H9 (cell line): Measurements from ENCODE around the gene RADIL. TPM values are rescaled to one million over a fixed set of nuclear protein-coding genes. Genes with fewer than 3 reads are reported as not detected.

Experiments used
- DNase-seq: peaks from one replicate; pipeline ENCODE4 v3.0.0-alpha.2; 2017
- H2AFZ ChIP-seq: one replicate; pipeline ENCODE4 v1.6.1; 2013; ENCODE audit warnings: mild to moderate bottlenecking, low read length, control low read depth, moderate library complexity
- H2AK5ac ChIP-seq: 2 replicates; pipeline ENCODE4 v1.6.1; 2013; ENCODE audit warnings: low read length, control low read depth, mixed read lengths; ENCODE audit not compliant: insufficient read length
- H2BK120ac ChIP-seq: one replicate; pipeline ENCODE4 v1.6.1; 2013; ENCODE audit warnings: low read depth, mild to moderate bottlenecking, low read length, control low read depth, inconsistent platforms; ENCODE audit not compliant: poor library complexity, severe bottlenecking
- H2BK12ac ChIP-seq: 2 replicates; pipeline ENCODE4 v1.6.1; 2013; ENCODE audit warnings: low read length, control low read depth, mixed read lengths, low read depth; ENCODE audit not compliant: insufficient read length
- H2BK15ac ChIP-seq: 2 replicates; pipeline ENCODE4 v1.6.1; 2013; ENCODE audit warnings: low read depth, low read length, control low read depth
- H2BK20ac ChIP-seq: one replicate; pipeline ENCODE4 v1.6.1; 2013; ENCODE audit warnings: low read depth, mild to moderate bottlenecking, low read length, control low read depth, inconsistent platforms; ENCODE audit not compliant: poor library complexity, severe bottlenecking
- H2BK5ac ChIP-seq: 2 replicates; pipeline ENCODE4 v1.6.1; 2013; ENCODE audit warnings: low read length, control low read depth, mixed read lengths; ENCODE audit not compliant: insufficient read length
- H3K14ac ChIP-seq: 2 replicates; pipeline ENCODE4 v1.6.1; 2013; ENCODE audit warnings: low read length, control low read depth; ENCODE audit not compliant: insufficient read depth
- H3K18ac ChIP-seq: 2 replicates; pipeline ENCODE4 v1.6.1; 2013; ENCODE audit warnings: low read depth, mild to moderate bottlenecking, mixed read lengths, low read length, control low read depth; ENCODE audit not compliant: insufficient read length
- H3K23ac ChIP-seq: 2 replicates; pipeline ENCODE4 v1.6.1; 2013; ENCODE audit warnings: low read length, control low read depth, mixed read lengths, low read depth; ENCODE audit not compliant: insufficient read length
- H3K23me2 ChIP-seq: 2 replicates; pipeline ENCODE4 v1.6.1; 2013; ENCODE audit warnings: low read depth, mild to moderate bottlenecking, mixed read lengths, low read length, control low read depth; ENCODE audit not compliant: insufficient read length, poor library complexity, severe bottlenecking
- H3K27ac ChIP-seq: 2 replicates; pipeline ENCODE4 v1.5.1; 2013; ENCODE audit warnings: low read length, control low read depth, mixed read lengths, low read depth; ENCODE audit not compliant: insufficient read length
- H3K27me3 ChIP-seq: 2 replicates; pipeline ENCODE4 v1.6.1; 2013; ENCODE audit warnings: low read length, control low read depth, inconsistent platforms; ENCODE audit not compliant: insufficient read depth
- H3K4ac ChIP-seq: 2 replicates; pipeline ENCODE4 v1.6.1; 2013; ENCODE audit warnings: low read depth, mild to moderate bottlenecking, control low read depth, inconsistent platforms, low read length, moderate library complexity
- H3K4me1 ChIP-seq: 2 replicates; pipeline ENCODE4 v1.6.1; 2013; ENCODE audit warnings: low read length, control low read depth, inconsistent platforms; ENCODE audit not compliant: insufficient read depth
- H3K4me2 ChIP-seq: 2 replicates; pipeline ENCODE4 v1.6.1; 2013; ENCODE audit warnings: low read length, control low read depth, mixed read lengths; ENCODE audit not compliant: insufficient read length, insufficient read depth
- H3K56ac ChIP-seq: 2 replicates; pipeline ENCODE4 v1.6.1; 2013; ENCODE audit warnings: low read depth, mild to moderate bottlenecking, mixed read lengths, low read length, control low read depth; ENCODE audit not compliant: insufficient read length
- H3K79me1 ChIP-seq: 2 replicates; pipeline ENCODE4 v1.6.1; 2013; ENCODE audit warnings: low read depth, mild to moderate bottlenecking, moderate library complexity, low read length, control low read depth, inconsistent platforms; ENCODE audit not compliant: insufficient read depth, poor library complexity, severe bottlenecking
- H3K79me2 ChIP-seq: 2 replicates; pipeline ENCODE4 v1.6.1; 2013; ENCODE audit warnings: low read length, control low read depth, inconsistent platforms; ENCODE audit not compliant: insufficient read depth
- H3K9ac ChIP-seq: 2 replicates; pipeline ENCODE4 v1.6.1; 2013; ENCODE audit warnings: low read length, control low read depth, mixed read lengths; ENCODE audit not compliant: insufficient read length; ENCODE audit errors: extremely low read depth
- H3K9me3 ChIP-seq: one replicate; pipeline ENCODE4 v1.6.1; 2013; ENCODE audit warnings: low read depth, low read length, inconsistent platforms; ENCODE audit not compliant: control insufficient read depth
- H3T11ph ChIP-seq: one replicate; pipeline ENCODE4 v1.6.1; 2013; ENCODE audit warnings: mild to moderate bottlenecking, low read length, control low read depth, inconsistent platforms
- H4K20me1 ChIP-seq: one replicate; pipeline ENCODE4 v1.6.1; 2013; ENCODE audit not compliant: control insufficient read depth, insufficient read length, insufficient read depth
- H4K5ac ChIP-seq: 2 replicates; pipeline ENCODE4 v1.6.1; 2013; ENCODE audit warnings: low read depth, mild to moderate bottlenecking, mixed read lengths, low read length, control low read depth; ENCODE audit not compliant: insufficient read length
- H4K8ac ChIP-seq: replicated peaks from 2 replicates; pipeline ENCODE4 v1.6.1; 2013; ENCODE audit warnings: low read length, control low read depth, mixed read lengths, low read depth; ENCODE audit not compliant: insufficient read length
- H4K91ac ChIP-seq: 2 replicates; pipeline ENCODE4 v1.6.1; 2013; ENCODE audit warnings: low read depth, mild to moderate bottlenecking, moderate library complexity, mixed read lengths, low read length, control low read depth; ENCODE audit not compliant: insufficient read length
- H3K27ac Mint-ChIP-seq, 3 experiments: 2 replicates in 2 of 3; 3 replicates in 1 of 3; pipeline ENCODE4 v1.8.0; 2020 to 2021; ENCODE audit warnings: mixed read lengths in 3 of 3, mild to moderate bottlenecking in 1 of 3, moderate library complexity in 1 of 3
- H3K27me3 Mint-ChIP-seq: 2 replicates; pipeline ENCODE4 v1.8.0; 2021; ENCODE audit warnings: low read depth, mild to moderate bottlenecking, moderate library complexity, mixed read lengths
- H3K36me3 Mint-ChIP-seq, 3 experiments: 2 replicates in 2 of 3; 3 replicates in 1 of 3; pipeline ENCODE4 v1.8.0; 2020 to 2021; ENCODE audit warnings: low read depth in 3 of 3, mixed read lengths in 3 of 3; ENCODE audit not compliant: insufficient read depth in 1 of 3
- H3K4me1 Mint-ChIP-seq, 2 experiments: 2 replicates each; pipeline ENCODE4 v1.8.0; 2020; ENCODE audit warnings: mixed read lengths in 2 of 2
- H3K4me3 Mint-ChIP-seq, 2 experiments: 2 replicates in 1 of 2; 3 replicates in 1 of 2; pipeline ENCODE4 v1.8.0; 2020 to 2021; ENCODE audit warnings: mild to moderate bottlenecking in 2 of 2, mixed read lengths in 2 of 2, moderate library complexity in 1 of 2
- H3K9me3 Mint-ChIP-seq, 2 experiments: 2 replicates in 1 of 2; 3 replicates in 1 of 2; pipeline ENCODE4 v1.8.0; 2020; ENCODE audit warnings: mild to moderate bottlenecking in 2 of 2, mixed read lengths in 2 of 2, moderate library complexity in 1 of 2
- CTCF ChIP-seq: fragments of 200-600 bp; sonication (generic); conservative IDR thresholded peaks from 3 replicates; pipeline ENCODE4 v1.8.0; 2021; ENCODE audit warnings: antibody characterized with exemption, mild to moderate bottlenecking
- WGBS: extraction: QIAGEN DNeasy Blood & Tissue Kit; methylation state at CpG from one replicate; pipeline ENCODE4 v1.1.7; 2013; ENCODE audit warnings: missing lambda C conversion rate, low lambda C conversion rate, mixed read lengths; ENCODE audit not compliant: insufficient read length; ENCODE audit errors: extremely low coverage; 5-methylcytosine and 5-hydroxymethylcytosine counted together
- total RNA-seq: library from RNA; stranded (reverse); gene quantifications from 2 replicates; pipeline ENCODE4 v1.2.1, GENCODE V29; 2021

Gene RADIL
- total RNA-seq, 1 experiment from 2014 or later, result 4.7 TPM

GRCh38 chr7:4809666-4810065, 73.8 kb downstream of the RADIL start:
- Mint-ChIP-seq H3K4me1 (peaks cover 0 to 13% of the 10 kb centered on the region in 2 experiments; a peak in 3 of 4 replicates), H3K36me3 (peaks cover 0 to 10% (median 0%) of the 10 kb centered on the region in 3 experiments; a peak in 2 of 7 replicates), H3K9me3 (peaks cover 1 to 6% of the 10 kb centered on the region in 2 experiments; a peak in 2 of 5 replicates), H3K27me3 (peaks cover 13% of the 10 kb centered on the region), H3K4me3 (no peak overlapping the region), H3K27ac (no peak overlapping the region)
- Histone ChIP-seq H2AK5ac (no peak overlapping the region), H2BK12ac (no peak overlapping the region), H3K27me3 (no peaks in the 10 kb centered on the region), H3K4me2 (no peak overlapping the region), H3K4me1 (no peaks in the 10 kb centered on the region), H3K9ac (no peak overlapping the region), H3T11ph (no peak overlapping the region), H2AFZ (no peak overlapping the region), H3K18ac (no peak overlapping the region), H4K5ac (no peak overlapping the region), H4K91ac (no peak overlapping the region), H3K27ac (no peak overlapping the region), H2BK20ac (no peak overlapping the region), H4K20me1 (no peaks in the 10 kb centered on the region), H3K4ac (no peak overlapping the region), H3K56ac (no peak overlapping the region), H4K8ac (no peak overlapping the region), H3K14ac (no peak overlapping the region), H2BK15ac (no peak overlapping the region), H3K9me3 (no peaks in the 10 kb centered on the region), H3K79me2 (no peaks in the 10 kb centered on the region), H2BK5ac (no peak overlapping the region), H3K23me2 (no peaks in the 10 kb centered on the region), H2BK120ac (no peak overlapping the region), H3K79me1 (no peaks in the 10 kb centered on the region), H3K23ac (no peak overlapping the region)
- no peak for DNase-seq
- TF ChIP-seq CTCF, result no peak
- WGBS, result no CpG with 5 or more reads among the region's 14 CpGs
